PC-3 (cell line): ENCODE results near the gene MTM1. TPM values are rescaled to one million over a fixed set of nuclear protein-coding genes. Genes with fewer than 3 reads are reported as not detected.

ENCODE experiments used
- ATAC-seq: fragments of 200-7000 bp; cut with Tn5 transposase; 2 replicates; pipeline ENCODE4 v1.9.1; 2020; ENCODE audit warnings: mild to moderate bottlenecking, moderate library complexity
- BruUV-seq: library from RNA; stranded (reverse); fragments of 400-500 nt; replicated peaks from 2 replicates; lab custom pipeline; 2021; lab: Mats Ljungman, UMichigan
- CTCF ChIA-PET: fragments of 300-600 bp; sonication (Branson Sonifier 250); formaldehyde crosslinking; loops from one replicate; lab custom pipeline; 2022; ENCODE audit warnings: antibody characterized with exemption; lab: Charles Lee
- POLR2A ChIA-PET: fragments of 300-600 bp; sonication (Branson Sonifier 250); formaldehyde crosslinking; loops from one replicate; lab custom pipeline; 2022; ENCODE audit warnings: antibody characterized with exemption; ENCODE audit not compliant: unreplicated experiment; lab: Charles Lee
- DNase-seq: peaks from one replicate; pipeline ENCODE4 v3.0.0-alpha.2; 2015
- H2AFZ ChIP-seq: fragments of 300-600 bp; sonication (generic); 2 replicates; pipeline ENCODE4 v1.6.0; 2016; ENCODE audit warnings: antibody characterized with exemption, low read length
- H3F3A ChIP-seq: fragments of 300-600 bp; sonication (generic); one replicate; pipeline ENCODE4 v1.6.0; 2017; ENCODE audit warnings: antibody characterized with exemption, low read length, control low read depth, mild to moderate bottlenecking; ENCODE audit not compliant: unreplicated experiment
- H3K27ac ChIP-seq: fragments of 300-600 bp; sonication (generic); 2 replicates; pipeline ENCODE4 v1.5.1; 2016; ENCODE audit warnings: mild to moderate bottlenecking, low read length
- H3K27me3 ChIP-seq: fragments of 300-600 bp; sonication (generic); 2 replicates; pipeline ENCODE4 v1.6.1; 2016; ENCODE audit warnings: low read length, mixed read lengths
- H3K36me3 ChIP-seq: fragments of 300-600 bp; sonication (generic); 2 replicates; pipeline ENCODE4 v1.6.1; 2016; ENCODE audit warnings: low read depth, mixed run types, low read length, mixed read lengths
- H3K4me1 ChIP-seq: fragments of 300-600 bp; sonication (generic); 2 replicates; pipeline ENCODE4 v1.5.1; 2016; ENCODE audit warnings: low read length; ENCODE audit not compliant: insufficient read depth
- H3K4me2 ChIP-seq: fragments of 300-600 bp; sonication (generic); 2 replicates; pipeline ENCODE4 v1.6.0; 2016; ENCODE audit warnings: low read length
- H3K4me3 ChIP-seq: fragments of 300-600 bp; sonication (generic); 2 replicates; pipeline ENCODE4 v1.5.1; 2016; ENCODE audit warnings: mild to moderate bottlenecking, low read length, mixed read lengths
- H3K79me2 ChIP-seq: fragments of 300-600 bp; sonication (generic); 2 replicates; pipeline ENCODE4 v1.6.1; 2017; ENCODE audit warnings: low read length, mixed read lengths
- H3K9ac ChIP-seq: fragments of 300-600 bp; sonication (generic); 2 replicates; pipeline ENCODE4 v1.6.0; 2016; ENCODE audit warnings: mild to moderate bottlenecking, low read length
- H3K9me2 ChIP-seq: fragments of 300-600 bp; sonication (generic); replicated peaks from 2 replicates; pipeline ENCODE4 v1.6.1; 2016; ENCODE audit warnings: mixed run types, low read length, mixed read lengths
- H3K9me3 ChIP-seq: fragments of 300-600 bp; sonication (generic); 2 replicates; pipeline ENCODE4 v1.6.1; 2016; ENCODE audit warnings: low read length, mixed read lengths
- H4K20me1 ChIP-seq: fragments of 300-600 bp; sonication (generic); 2 replicates; pipeline ENCODE4 v1.6.1; 2016; ENCODE audit warnings: low read length, mixed read lengths
- CTCF ChIP-seq: fragments of 300-600 bp; sonication (generic); conservative IDR thresholded peaks from 2 replicates; pipeline ENCODE4 v1.5.1; 2017; ENCODE audit warnings: antibody characterized with exemption, low read depth, mild to moderate bottlenecking, low read length
- EZH2 ChIP-seq: fragments of 300-600 bp; sonication (generic); IDR thresholded peaks from one replicate; pipeline ENCODE4 v1.6.1; 2017; ENCODE audit warnings: antibody characterized with exemption, mild to moderate bottlenecking, low read length; ENCODE audit not compliant: unreplicated experiment
- EZH2phosphoT487 ChIP-seq: fragments of 300-600 bp; sonication (generic); IDR thresholded peaks from 2 replicates; pipeline ENCODE4 v1.6.1; 2018; ENCODE audit warnings: mild to moderate bottlenecking, antibody characterized with exemption, low read length, borderline replicate concordance
- intact Hi-C: fragments of 100-400 bp; cut with micrococcal nuclease; formaldehyde crosslinking; loops from 2 replicates; pipeline ENCODE4 v1.9.0; 2023
- total RNA-seq: library from RNA; depleted of rRNA; stranded (reverse); fragments of >200 nt; gene quantifications from 2 replicates; pipeline ENCODE4 v1.2.3, GENCODE V29; 2014

The MTM1 gene
- total RNA-seq, 1 experiment from 2014 or later = 13.7 TPM

- H4K20me1 ChIP-seq = no peaks in the 10 kb centered on the region
- H3K4me2 ChIP-seq = no peak overlapping the region
- 0 out of 2 replicates have a peak, but pooled peaks cover 3% of the 10 kb centered on the region for H3K36me3 ChIP-seq
- no peak overlapping the region; the same call in 1 of the 2 replicates for H3K27ac ChIP-seq
- no peaks in the 10 kb centered on the region for H3K79me2 ChIP-seq
- intact Hi-C loops = no loop called here
- no TSS peak for BruUV-seq
- no peaks in the 10 kb centered on the region for H3K9me3 ChIP-seq
- H3K4me3 ChIP-seq = no peak overlapping the region
- H3K9me2 ChIP-seq = no peaks in the 10 kb centered on the region
- TF ChIP-seq CTCF (no peak), EZH2phosphoT487 (no peak), EZH2 (no peak)
- DNase-seq = peak; percentile 1
- CTCF ChIA-PET = no interaction called here
- ATAC-seq = no peak
- no peak overlapping the region for H2AFZ ChIP-seq
- POLR2A ChIA-PET = no interaction called here
- H3K27me3 ChIP-seq = no peaks in the 10 kb centered on the region
- no peaks in the 10 kb centered on the region for H3F3A ChIP-seq
- H3K4me1 ChIP-seq = no peaks in the 10 kb centered on the region
- no peak overlapping the region for H3K9ac ChIP-seq
Measured at GRCh38 chrX:150649096-150649870, 80.9 kb downstream of the MTM1 start.

GRCh38 chrX:150651906-150652305 lies 83.5 kb downstream of the MTM1 start:
- TF ChIP-seq CTCF = no peak
- no peak for TF ChIP-seq EZH2
- no peak for TF ChIP-seq EZH2phosphoT487
- Histone ChIP-seq H3K9me3 (no peaks in the 10 kb centered on the region), H3K4me3 (no peak overlapping the region), H3K79me2 (no peaks in the 10 kb centered on the region), H4K20me1 (no peaks in the 10 kb centered on the region), H2AFZ (no peak overlapping the region), H3K4me2 (no peak overlapping the region), H3K9me2 (no peaks in the 10 kb centered on the region), H3K36me3 (no peaks in the 10 kb centered on the region), H3K9ac (no peak overlapping the region), H3K4me1 (0 out of 2 replicates have a peak, but pooled peaks cover 7% of the 10 kb centered on the region), H3K27ac (no peak overlapping the region), H3K27me3 (no peaks in the 10 kb centered on the region), H3F3A (no peaks in the 10 kb centered on the region)
- ChIA-PET POLR2A (no interaction called here), CTCF (no interaction called here)
- ATAC-seq (no peak), DNase-seq (no peak)
- BruUV-seq = no TSS peak
- intact Hi-C loops = no loop called here

GRCh38 chrX:150655788-150656187 lies 87.4 kb downstream of the MTM1 start:
- Histone ChIP-seq H2AFZ (no peak overlapping the region), H4K20me1 (no peaks in the 10 kb centered on the region), H3K27me3 (no peaks in the 10 kb centered on the region), H3K9ac (no peak overlapping the region), H3F3A (no peaks in the 10 kb centered on the region), H3K9me3 (no peaks in the 10 kb centered on the region), H3K4me3 (no peak overlapping the region), H3K9me2 (no peaks in the 10 kb centered on the region), H3K36me3 (no peaks in the 10 kb centered on the region), H3K27ac (no peak overlapping the region), H3K4me2 (no peak overlapping the region), H3K4me1 (0 out of 2 replicates have a peak, but pooled peaks cover 7% of the 10 kb centered on the region), H3K79me2 (no peaks in the 10 kb centered on the region)
- ATAC-seq (peak; percentile 15; the same call in 1 of the 2 replicates), DNase-seq (peak; percentile 10)
- no TSS peak for BruUV-seq
- intact Hi-C loops = no loop called here
- TF ChIP-seq EZH2phosphoT487 = no peak
- no peak for TF ChIP-seq EZH2
- no peak for TF ChIP-seq CTCF
- ChIA-PET CTCF (no interaction called here), POLR2A (no interaction called here)
